Central memory CD8-positive, alpha-beta T cell (primary cell): Measurements from ENCODE around the gene IRAK1BP1.

Experiments used
- ATAC-seq: fragments of 150-1000 bp; cut with Tn5 transposase; replicated peaks from 2 replicates; pipeline ENCODE4 v1.10.0; 2022; ENCODE audit warnings: mild to moderate bottlenecking, moderate FRiP score, moderate number of reproducible peaks; ENCODE audit not compliant: poor library complexity, severe bottlenecking; ENCODE audit errors: extremely low read depth
- DNase-seq, 2 donors: peaks; one replicate each; pipeline ENCODE4 v3.0.0; 2021; ENCODE audit warnings: low spot score in 2 of 2
- H3K27ac Mint-ChIP-seq: one replicate; pipeline ENCODE4 v1.8.0; 2022; ENCODE audit warnings: low read depth, mild to moderate bottlenecking, moderate library complexity, mixed read lengths
- H3K27me3 Mint-ChIP-seq: one replicate; pipeline ENCODE4 v1.8.0; 2022; ENCODE audit warnings: mixed read lengths
- H3K36me3 Mint-ChIP-seq: one replicate; pipeline ENCODE4 v1.8.0; 2022; ENCODE audit warnings: mild to moderate bottlenecking, moderate library complexity, mixed read lengths; ENCODE audit not compliant: insufficient read depth
- H3K4me1 Mint-ChIP-seq: one replicate; pipeline ENCODE4 v1.8.0; 2022; ENCODE audit warnings: mixed read lengths
- H3K4me3 Mint-ChIP-seq: one replicate; pipeline ENCODE4 v1.8.0; 2022; ENCODE audit warnings: mild to moderate bottlenecking, moderate library complexity, mixed read lengths
- H3K9me3 Mint-ChIP-seq: one replicate; pipeline ENCODE4 v1.8.0; 2022; ENCODE audit warnings: mixed read lengths

IRAK1BP1 gene

GRCh38 chr6:78952362-78952761 is 85.0 kb downstream of the IRAK1BP1 start:
- no peak for ATAC-seq
- H3K9me3 Mint-ChIP-seq = peaks cover 13% of the 10 kb centered on the region
- H3K4me3 Mint-ChIP-seq = no peak overlapping the region
- H3K36me3 Mint-ChIP-seq = peaks cover 52% of the 10 kb centered on the region
- no peaks in the 10 kb centered on the region for H3K27me3 Mint-ChIP-seq
- H3K4me1 Mint-ChIP-seq = peaks cover 6% of the 10 kb centered on the region
- H3K27ac Mint-ChIP-seq = peak overlapping the region; percentile 23
- no peak for DNase-seq
